Nephron (organoid): Measurements from ENCODE around the gene MPZL3.

Source experiments
- H3K27ac Mint-ChIP-seq, 3 experiments: 2 replicates each; pipeline ENCODE4 v1.8.0; 2020; ENCODE audit warnings: mixed read lengths in 3 of 3, mild to moderate bottlenecking in 2 of 3, moderate library complexity in 1 of 3
- H3K27me3 Mint-ChIP-seq: 2 replicates; pipeline ENCODE4 v1.8.0; 2021; ENCODE audit warnings: low read depth, mild to moderate bottlenecking, moderate library complexity, mixed read lengths
- H3K36me3 Mint-ChIP-seq: 2 replicates; pipeline ENCODE4 v1.8.0; 2020; ENCODE audit warnings: low read depth, mixed read lengths
- H3K4me1 Mint-ChIP-seq: 2 replicates; pipeline ENCODE4 v1.8.0; 2020; ENCODE audit warnings: mixed read lengths
- H3K4me3 Mint-ChIP-seq, 3 experiments: 2 replicates each; pipeline ENCODE4 v1.8.0; 2020; ENCODE audit warnings: mild to moderate bottlenecking in 3 of 3, mixed read lengths in 3 of 3, moderate library complexity in 2 of 3
- H3K9me3 Mint-ChIP-seq: 2 replicates; pipeline ENCODE4 v1.8.0; 2020; ENCODE audit warnings: mixed read lengths
- TF ChIP-seq, protein P1 (sequence below), 3 experiments: fragments of 200-600 bp; sonication (generic); IDR thresholded peaks; one replicate each; pipeline ENCODE4 v1.5.0; 2021; ENCODE audit warnings: antibody characterized with exemption in 3 of 3; ENCODE audit not compliant: unreplicated experiment in 3 of 3

The MPZL3 gene

DNA sequence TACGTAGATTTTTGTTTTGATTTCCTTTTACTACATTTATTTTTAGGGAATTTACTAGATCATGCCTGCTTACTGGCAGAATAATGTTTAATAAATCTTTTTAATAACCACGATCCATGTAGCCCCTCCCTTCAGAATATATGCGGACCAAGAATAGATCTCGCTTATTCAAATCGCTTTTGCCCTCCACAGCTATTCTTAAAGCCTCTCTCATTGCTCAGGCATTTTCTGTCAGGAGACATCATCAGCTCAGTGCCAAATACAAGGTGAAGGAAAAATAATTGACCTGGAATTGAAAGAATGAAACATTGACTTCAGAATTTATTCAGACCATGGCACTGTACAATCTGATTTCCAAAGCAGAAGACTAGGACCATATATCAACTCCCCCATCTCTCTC is 17.3 kb downstream of the MPZL3 start:
- Mint-ChIP-seq H3K27me3 (peaks cover 15% of the 10 kb centered on the region), H3K4me1 (no peaks in the 10 kb centered on the region), H3K9me3 (no peaks in the 10 kb centered on the region), H3K4me3 (no peak overlapping the region), H3K27ac (no peak overlapping the region), H3K36me3 (no peaks in the 10 kb centered on the region)
- TF ChIP-seq, protein P1, sequence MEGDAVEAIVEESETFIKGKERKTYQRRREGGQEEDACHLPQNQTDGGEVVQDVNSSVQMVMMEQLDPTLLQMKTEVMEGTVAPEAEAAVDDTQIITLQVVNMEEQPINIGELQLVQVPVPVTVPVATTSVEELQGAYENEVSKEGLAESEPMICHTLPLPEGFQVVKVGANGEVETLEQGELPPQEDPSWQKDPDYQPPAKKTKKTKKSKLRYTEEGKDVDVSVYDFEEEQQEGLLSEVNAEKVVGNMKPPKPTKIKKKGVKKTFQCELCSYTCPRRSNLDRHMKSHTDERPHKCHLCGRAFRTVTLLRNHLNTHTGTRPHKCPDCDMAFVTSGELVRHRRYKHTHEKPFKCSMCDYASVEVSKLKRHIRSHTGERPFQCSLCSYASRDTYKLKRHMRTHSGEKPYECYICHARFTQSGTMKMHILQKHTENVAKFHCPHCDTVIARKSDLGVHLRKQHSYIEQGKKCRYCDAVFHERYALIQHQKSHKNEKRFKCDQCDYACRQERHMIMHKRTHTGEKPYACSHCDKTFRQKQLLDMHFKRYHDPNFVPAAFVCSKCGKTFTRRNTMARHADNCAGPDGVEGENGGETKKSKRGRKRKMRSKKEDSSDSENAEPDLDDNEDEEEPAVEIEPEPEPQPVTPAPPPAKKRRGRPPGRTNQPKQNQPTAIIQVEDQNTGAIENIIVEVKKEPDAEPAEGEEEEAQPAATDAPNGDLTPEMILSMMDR (IDR thresholded peaks at IDR 0.05; ENCODE audit: unreplicated experiment in 3 of 3) = no peak

GRCh38 chr11:118233850-118234249 is 18.3 kb downstream of the MPZL3 start:
- H3K4me3 Mint-ChIP-seq = no peak overlapping the region
- no peaks in the 10 kb centered on the region for H3K4me1 Mint-ChIP-seq
- no peak overlapping the region for H3K27ac Mint-ChIP-seq
- H3K9me3 Mint-ChIP-seq = no peaks in the 10 kb centered on the region
- TF ChIP-seq, protein P1 (IDR thresholded peaks at IDR 0.05; ENCODE audit: unreplicated experiment in 3 of 3) = no peak
- H3K36me3 Mint-ChIP-seq = no peaks in the 10 kb centered on the region
- H3K27me3 Mint-ChIP-seq = peaks cover 15% of the 10 kb centered on the region

GRCh38 chr11:118233377-118233776 is 18.8 kb downstream of the MPZL3 start:
- TF ChIP-seq, protein P1 (IDR thresholded peaks at IDR 0.05; ENCODE audit: unreplicated experiment in 3 of 3) = no peak
- Mint-ChIP-seq H3K4me1 (no peaks in the 10 kb centered on the region), H3K27ac (no peak overlapping the region), H3K9me3 (no peaks in the 10 kb centered on the region), H3K4me3 (no peak overlapping the region), H3K36me3 (no peaks in the 10 kb centered on the region), H3K27me3 (peaks cover 12% of the 10 kb centered on the region)

- no peaks in the 10 kb centered on the region for H3K4me1 Mint-ChIP-seq
- no peaks in the 10 kb centered on the region for H3K9me3 Mint-ChIP-seq
- no peaks in the 10 kb centered on the region for H3K36me3 Mint-ChIP-seq
- no peak overlapping the region for H3K27ac Mint-ChIP-seq
- peaks cover 11% of the 10 kb centered on the region for H3K27me3 Mint-ChIP-seq
- H3K4me3 Mint-ChIP-seq = no peak overlapping the region
- TF ChIP-seq, protein P1 (IDR thresholded peaks at IDR 0.05; ENCODE audit: unreplicated experiment in 3 of 3) = no peak
Measured at GRCh38 chr11:118232659-118233058, 19.5 kb downstream of the MPZL3 start.

- TF ChIP-seq, protein P1 (IDR thresholded peaks at IDR 0.05; ENCODE audit: unreplicated experiment in 3 of 3) = no peak
- H3K36me3 Mint-ChIP-seq = no peaks in the 10 kb centered on the region
- no peak overlapping the region for H3K4me3 Mint-ChIP-seq
- H3K27ac Mint-ChIP-seq = no peak overlapping the region
- no peaks in the 10 kb centered on the region for H3K9me3 Mint-ChIP-seq
- H3K4me1 Mint-ChIP-seq = no peaks in the 10 kb centered on the region
- peaks cover 11% of the 10 kb centered on the region for H3K27me3 Mint-ChIP-seq
Measured at GRCh38 chr11:118231461-118231860, 20.7 kb downstream of the MPZL3 start.

GRCh38 chr11:118230088-118230487 is 22.1 kb downstream of the MPZL3 start:
- Mint-ChIP-seq H3K9me3 (no peaks in the 10 kb centered on the region), H3K27ac (no peak overlapping the region), H3K4me3 (no peak overlapping the region), H3K36me3 (no peaks in the 10 kb centered on the region), H3K4me1 (no peaks in the 10 kb centered on the region), H3K27me3 (peaks cover 12% of the 10 kb centered on the region)
- TF ChIP-seq, protein P1 (IDR thresholded peaks at IDR 0.05; ENCODE audit: unreplicated experiment in 3 of 3) = no peak
